Stimulated activated CD4-positive, alpha-beta T cell treated with anti-CD3 and anti-CD28 coated beads, Interleukin-4, amount 100 ng/mL, for 4 hours (primary cell): Measurements from ENCODE around the gene MGP.

ENCODE experiments used
- DNase-seq, 2 experiments: peaks; one replicate each; pipeline ENCODE4 v3.0.0-alpha.2; 2020

MGP gene

GRCh38 chr12:14902465-14902864, 16.8 kb upstream of the MGP start:
- no peak for DNase-seq

GRCh38 chr12:14901228-14901562, 15.5 kb upstream of the MGP start:
- DNase-seq: no peak

GRCh38 chr12:14900521-14901227, 15.0 kb upstream of the MGP start:
- DNase-seq: no peak

GRCh38 chr12:14896521-14897169, 11.0 kb upstream of the MGP start:
- no peak for DNase-seq

GRCh38 chr12:14893506-14894250, 8.0 kb upstream of the MGP start:
- no peak for DNase-seq

- no peak for DNase-seq
These were observed 7.3 kb upstream of the MGP start for GRCh38 chr12:14892726-14893505.

GRCh38 chr12:14890701-14891100, 5.0 kb upstream of the MGP start:
- no peak for DNase-seq

GRCh38 chr12:14886271-14886670, 617 bp upstream of the MGP start:
- DNase-seq: no peak

- peak; percentile 60 to 78 for DNase-seq
These were observed 1.2 kb downstream of the MGP start for GRCh38 chr12:14884458-14884878.

GRCh38 chr12:14883686-14884085, 2.0 kb downstream of the MGP start:
- no peak for DNase-seq

- DNase-seq: no peak
These were observed 4.7 kb downstream of the MGP start for GRCh38 chr12:14880890-14881453.

- no peak for DNase-seq
These were observed 6.3 kb downstream of the MGP start for GRCh38 chr12:14879222-14879933.

GRCh38 chr12:14878488-14878887, 7.2 kb downstream of the MGP start:
- no peak for DNase-seq

GRCh38 chr12:14876833-14877232, 8.8 kb downstream of the MGP start:
- DNase-seq: no peak

GRCh38 chr12:14874882-14875281, 10.8 kb downstream of the MGP start:
- no peak for DNase-seq

- no peak for DNase-seq
These were observed 12.0 kb downstream of the MGP start for GRCh38 chr12:14873440-14874185.

GRCh38 chr12:14871886-14872285, 13.8 kb downstream of the MGP start:
- no peak for DNase-seq

GRCh38 chr12:14871247-14871646, 14.4 kb downstream of the MGP start:
- DNase-seq: no peak

- no peak for DNase-seq
These were observed 16.6 kb downstream of the MGP start for GRCh38 chr12:14868916-14869506.

- DNase-seq: no peak
These were observed 25.2 kb downstream of the MGP start for GRCh38 chr12:14860490-14860889.

- no peak for DNase-seq
These were observed 27.1 kb downstream of the MGP start for GRCh38 chr12:14858513-14858912.
